Measurements from ENCODE around the gene MAP4.

GRCh38 chr3:48024401-48024800, 8.2 kb upstream of the MAP4 start:
- TF ChIP-seq CTCF (IDR thresholded peaks at IDR 0.05; ENCODE audit: insufficient read depth, low read depth, low read length) (no peak), EZH2 (IDR thresholded peaks at IDR 0.05; ENCODE audit: insufficient read depth, low read length) (no peak)

Data from astrocyte (in vitro differentiated cells and primary cell).